MM.1S (cell line): Measurements from ENCODE around the gene CHCHD3.

Source experiments
- EZH2 ChIP-seq: fragments of 300-600 bp; sonication (generic); optimal IDR thresholded peaks from 2 replicates; pipeline ENCODE3; 2017; ENCODE audit warnings: low read depth, mild to moderate bottlenecking, antibody characterized with exemption, low read length, mixed read lengths
- TF ChIP-seq, protein P1 (sequence below): fragments of 300-600 bp; sonication (generic); IDR thresholded peaks from 2 replicates; pipeline ENCODE4 v1.5.1; 2016; ENCODE audit warnings: antibody characterized with exemption, low read length, mixed read lengths

DNA sequence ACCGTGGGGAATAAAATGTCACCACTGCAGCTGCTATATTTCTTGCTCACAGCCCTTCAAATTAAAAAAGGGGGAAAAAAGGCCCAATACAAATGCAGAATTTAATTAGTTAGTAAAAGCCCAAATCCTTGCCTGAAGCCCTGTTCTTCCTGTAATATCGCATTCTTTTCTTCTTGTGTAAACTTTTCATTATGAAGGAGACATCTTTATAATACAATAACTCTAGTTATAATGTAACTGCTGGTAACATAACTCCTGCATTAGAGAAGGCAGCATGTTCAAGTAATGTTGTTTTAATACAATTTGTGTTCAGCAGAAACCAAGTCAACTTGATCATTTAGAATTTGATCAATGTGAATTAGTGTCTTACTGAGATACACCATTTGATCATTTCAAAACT lies 250.9 kb downstream of the CHCHD3 start:
- TF ChIP-seq, protein P1, sequence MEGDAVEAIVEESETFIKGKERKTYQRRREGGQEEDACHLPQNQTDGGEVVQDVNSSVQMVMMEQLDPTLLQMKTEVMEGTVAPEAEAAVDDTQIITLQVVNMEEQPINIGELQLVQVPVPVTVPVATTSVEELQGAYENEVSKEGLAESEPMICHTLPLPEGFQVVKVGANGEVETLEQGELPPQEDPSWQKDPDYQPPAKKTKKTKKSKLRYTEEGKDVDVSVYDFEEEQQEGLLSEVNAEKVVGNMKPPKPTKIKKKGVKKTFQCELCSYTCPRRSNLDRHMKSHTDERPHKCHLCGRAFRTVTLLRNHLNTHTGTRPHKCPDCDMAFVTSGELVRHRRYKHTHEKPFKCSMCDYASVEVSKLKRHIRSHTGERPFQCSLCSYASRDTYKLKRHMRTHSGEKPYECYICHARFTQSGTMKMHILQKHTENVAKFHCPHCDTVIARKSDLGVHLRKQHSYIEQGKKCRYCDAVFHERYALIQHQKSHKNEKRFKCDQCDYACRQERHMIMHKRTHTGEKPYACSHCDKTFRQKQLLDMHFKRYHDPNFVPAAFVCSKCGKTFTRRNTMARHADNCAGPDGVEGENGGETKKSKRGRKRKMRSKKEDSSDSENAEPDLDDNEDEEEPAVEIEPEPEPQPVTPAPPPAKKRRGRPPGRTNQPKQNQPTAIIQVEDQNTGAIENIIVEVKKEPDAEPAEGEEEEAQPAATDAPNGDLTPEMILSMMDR = no peak
- no peak for TF ChIP-seq EZH2
